DOHH2 (cell line): ENCODE results near the gene SORL1.

Source experiments
- H3F3A ChIP-seq: fragments of 200-600 bp; sonication (generic), shearing (Covaris generic); 2 replicates; pipeline ENCODE4 v1.6.0; 2016; ENCODE audit warnings: antibody characterized with exemption, mild to moderate bottlenecking; ENCODE audit not compliant: control insufficient read depth, insufficient read depth
- H3K27ac ChIP-seq: fragments of 200-600 bp; sonication (generic); 2 replicates; pipeline ENCODE4 v1.5.1; 2014; ENCODE audit warnings: low read depth, mild to moderate bottlenecking, low read length, moderate library complexity
- H3K27me3 ChIP-seq: fragments of 200-600 bp; sonication (generic); 2 replicates; pipeline ENCODE4 v1.6.1; 2014; ENCODE audit warnings: mild to moderate bottlenecking, low read length, mixed read lengths; ENCODE audit not compliant: control insufficient read depth
- H3K36me3 ChIP-seq: fragments of 200-600 bp; sonication (generic); 2 replicates; pipeline ENCODE4 v1.6.1; 2014; ENCODE audit warnings: mild to moderate bottlenecking, low read length, moderate library complexity, mixed read lengths; ENCODE audit not compliant: control insufficient read depth
- H3K4me1 ChIP-seq: fragments of 200-600 bp; sonication (generic); 2 replicates; pipeline ENCODE4 v1.6.1; 2014; ENCODE audit warnings: mild to moderate bottlenecking, low read length, mixed read lengths; ENCODE audit not compliant: control insufficient read depth
- H3K4me2 ChIP-seq: fragments of 200-600 bp; sonication (generic); 2 replicates; pipeline ENCODE4 v1.6.0; 2014; ENCODE audit warnings: mild to moderate bottlenecking, low read length, moderate library complexity
- H3K4me3 ChIP-seq: fragments of 200-600 bp; sonication (generic); 2 replicates; pipeline ENCODE4 v1.5.1; 2014; ENCODE audit warnings: mild to moderate bottlenecking, low read length, mixed read lengths
- H3K79me2 ChIP-seq: fragments of 200-600 bp; sonication (generic); 2 replicates; pipeline ENCODE4 v1.6.1; 2014; ENCODE audit warnings: mild to moderate bottlenecking, low read length, mixed read lengths; ENCODE audit not compliant: control insufficient read depth
- H3K9me2 ChIP-seq: fragments of 200-600 bp; sonication (generic); replicated peaks from 2 replicates; pipeline ENCODE4 v1.6.1; 2014; ENCODE audit warnings: mild to moderate bottlenecking, low read length, mixed read lengths; ENCODE audit not compliant: control insufficient read depth
- H3K9me3 ChIP-seq: fragments of 200-600 bp; sonication (generic); 2 replicates; pipeline ENCODE4 v1.6.1; 2014; ENCODE audit warnings: antibody characterized with exemption, low read length, mixed read lengths; ENCODE audit not compliant: control insufficient read depth, insufficient read depth
- H4K20me1 ChIP-seq: fragments of 200-600 bp; sonication (generic); 2 replicates; pipeline ENCODE4 v1.6.0; 2014; ENCODE audit warnings: low read depth, mild to moderate bottlenecking, antibody characterized with exemption, low read length, moderate library complexity; ENCODE audit not compliant: control insufficient read depth, insufficient read depth
- EZH2phosphoT487 ChIP-seq: fragments of 200-600 bp; sonication (generic); IDR thresholded peaks from 2 replicates; pipeline ENCODE4 v1.6.1; 2017; ENCODE audit warnings: borderline replicate concordance, mild to moderate bottlenecking, antibody characterized with exemption, low read length, moderate library complexity, mixed read lengths
- TF ChIP-seq, protein P1 (sequence below): fragments of 200-600 bp; sonication (generic); IDR thresholded peaks from one replicate; pipeline ENCODE4 v1.5.1; 2014; ENCODE audit warnings: antibody characterized with exemption, mild to moderate bottlenecking, low read depth, low read length; ENCODE audit not compliant: poor library complexity, severe bottlenecking

SORL1 gene

GRCh38 chr11:121561716-121562115, 109.6 kb downstream of the SORL1 start:
- Histone ChIP-seq H3K79me2 (peaks cover 73% of the 10 kb centered on the region), H3K27ac (no peak overlapping the region), H3K9me3 (no peaks in the 10 kb centered on the region), H4K20me1 (no peaks in the 10 kb centered on the region), H3K4me3 (no peak overlapping the region), H3K36me3 (peaks cover 99% of the 10 kb centered on the region), H3K9me2 (no peaks in the 10 kb centered on the region), H3K27me3 (no peaks in the 10 kb centered on the region), H3K4me1 (peaks cover 49% of the 10 kb centered on the region), H3F3A (peaks cover 14% of the 10 kb centered on the region), H3K4me2 (no peak overlapping the region)
- TF ChIP-seq, protein P1, sequence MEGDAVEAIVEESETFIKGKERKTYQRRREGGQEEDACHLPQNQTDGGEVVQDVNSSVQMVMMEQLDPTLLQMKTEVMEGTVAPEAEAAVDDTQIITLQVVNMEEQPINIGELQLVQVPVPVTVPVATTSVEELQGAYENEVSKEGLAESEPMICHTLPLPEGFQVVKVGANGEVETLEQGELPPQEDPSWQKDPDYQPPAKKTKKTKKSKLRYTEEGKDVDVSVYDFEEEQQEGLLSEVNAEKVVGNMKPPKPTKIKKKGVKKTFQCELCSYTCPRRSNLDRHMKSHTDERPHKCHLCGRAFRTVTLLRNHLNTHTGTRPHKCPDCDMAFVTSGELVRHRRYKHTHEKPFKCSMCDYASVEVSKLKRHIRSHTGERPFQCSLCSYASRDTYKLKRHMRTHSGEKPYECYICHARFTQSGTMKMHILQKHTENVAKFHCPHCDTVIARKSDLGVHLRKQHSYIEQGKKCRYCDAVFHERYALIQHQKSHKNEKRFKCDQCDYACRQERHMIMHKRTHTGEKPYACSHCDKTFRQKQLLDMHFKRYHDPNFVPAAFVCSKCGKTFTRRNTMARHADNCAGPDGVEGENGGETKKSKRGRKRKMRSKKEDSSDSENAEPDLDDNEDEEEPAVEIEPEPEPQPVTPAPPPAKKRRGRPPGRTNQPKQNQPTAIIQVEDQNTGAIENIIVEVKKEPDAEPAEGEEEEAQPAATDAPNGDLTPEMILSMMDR = no peak
- no peak for TF ChIP-seq EZH2phosphoT487

DNA sequence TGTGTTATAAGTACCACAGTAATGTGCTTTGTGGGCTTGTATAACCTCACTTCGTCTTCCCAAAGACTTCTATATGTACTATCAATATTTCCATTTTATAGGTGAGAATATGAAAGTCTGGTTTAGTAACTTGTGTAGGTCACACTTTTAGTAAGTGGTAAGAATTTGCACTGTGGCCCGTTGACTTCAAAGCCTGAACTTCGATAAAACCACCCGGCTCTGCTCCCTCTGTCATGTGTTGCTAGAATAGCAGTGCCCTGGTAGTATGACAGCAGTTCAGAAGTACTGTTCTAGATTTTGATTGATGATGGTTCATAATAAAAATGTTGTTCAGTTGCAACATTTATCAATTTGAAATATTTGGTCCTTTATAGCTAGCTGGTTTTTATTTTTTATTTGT, 110.9 kb downstream of the SORL1 start:
- Histone ChIP-seq H3F3A (peaks cover 22% of the 10 kb centered on the region), H3K27ac (no peak overlapping the region), H3K9me3 (no peaks in the 10 kb centered on the region), H3K79me2 (peaks cover 75% of the 10 kb centered on the region), H3K4me2 (no peak overlapping the region), H3K27me3 (no peaks in the 10 kb centered on the region), H3K36me3 (peaks cover 99% of the 10 kb centered on the region), H3K9me2 (no peaks in the 10 kb centered on the region), H3K4me1 (peaks cover 62% of the 10 kb centered on the region), H4K20me1 (no peaks in the 10 kb centered on the region), H3K4me3 (no peak overlapping the region)
- TF ChIP-seq, protein P1 = no peak
- TF ChIP-seq EZH2phosphoT487 = no peak

DNA sequence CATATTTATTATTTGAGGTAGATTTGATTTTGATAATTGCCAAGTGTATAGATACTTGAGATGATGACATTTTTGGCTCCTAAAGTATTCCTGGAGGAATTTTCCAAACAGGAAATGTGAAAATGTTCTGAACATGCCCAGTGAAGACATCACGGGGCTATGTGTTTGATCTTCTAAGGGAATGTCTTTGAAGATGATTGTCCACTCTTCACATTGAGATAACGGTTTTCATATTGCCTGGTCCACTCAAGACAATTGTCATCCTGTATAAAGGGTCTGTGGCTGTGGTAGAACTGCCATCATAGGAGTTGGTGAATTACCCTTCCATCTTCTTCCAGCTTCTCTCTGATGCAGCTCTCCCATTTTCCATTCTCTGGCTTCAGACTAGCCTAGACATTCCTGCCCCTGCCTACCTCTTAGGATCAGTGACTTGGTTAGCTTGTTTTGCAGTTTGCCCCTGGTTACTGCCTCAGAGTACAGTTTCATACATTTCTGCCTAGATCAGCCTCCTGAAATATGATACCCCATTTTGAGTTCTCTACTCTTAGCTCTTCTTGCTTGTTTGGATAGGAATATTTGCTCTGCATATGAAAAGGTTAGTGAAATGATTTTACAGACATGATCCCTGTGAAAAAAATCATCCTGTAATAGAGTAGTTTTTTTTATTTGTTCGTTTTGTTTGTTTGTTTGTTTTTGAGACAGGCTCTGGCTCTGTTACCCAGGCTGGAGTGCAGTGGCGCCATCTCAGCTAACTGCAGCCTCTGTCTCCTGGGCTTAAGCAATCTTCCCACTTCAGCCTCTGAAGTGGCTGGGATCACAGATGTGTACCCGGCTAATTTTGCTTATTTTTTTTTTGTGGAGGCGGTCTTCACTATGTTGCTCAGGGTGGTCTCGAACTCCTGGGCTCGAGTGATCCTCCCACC, 112.0 kb downstream of the SORL1 start:
- H3K9me3 ChIP-seq = no peaks in the 10 kb centered on the region
- H3K4me3 ChIP-seq = no peak overlapping the region
- peaks cover 69% of the 10 kb centered on the region for H3K79me2 ChIP-seq
- 0 out of 2 replicates have a peak overlapping the region, but pooled peaks have one; percentile 21 for H3K27ac ChIP-seq
- H3K4me1 ChIP-seq = peaks cover 74% of the 10 kb centered on the region
- no peaks in the 10 kb centered on the region for H4K20me1 ChIP-seq
- H3K36me3 ChIP-seq = peaks cover 96% of the 10 kb centered on the region
- TF ChIP-seq, protein P1 = no peak
- no peak for TF ChIP-seq EZH2phosphoT487
- H3K4me2 ChIP-seq = no peak overlapping the region
- H3F3A ChIP-seq = peaks cover 29% of the 10 kb centered on the region
- H3K9me2 ChIP-seq = no peaks in the 10 kb centered on the region
- no peaks in the 10 kb centered on the region for H3K27me3 ChIP-seq
